Astrocyte (in vitro differentiated cells and primary cell): ENCODE data around the gene AMIGO1. TPM values are rescaled to one million over a fixed set of nuclear protein-coding genes. Genes with fewer than 3 reads are reported as not detected.

Source experiments
- DNase-seq: peaks from one replicate; pipeline ENCODE4 v3.0.0-alpha.2; 2010; ENCODE audit warnings: low read depth
- FAIRE-seq: peaks from 2 replicates; lab custom pipeline; 2011; peaks lifted over from hg19 to GRCh38; lab: Jason Lieb, UNC
- H2AFZ ChIP-seq: 2 replicates; pipeline ENCODE4 v1.6.0; 2012; ENCODE audit warnings: low read depth, low read length, inconsistent platforms
- H3K27ac ChIP-seq: 2 replicates; pipeline ENCODE4 v1.5.1; 2011; ENCODE audit warnings: low read depth, low read length, inconsistent platforms
- H3K27me3 ChIP-seq: 2 replicates; pipeline ENCODE4 v1.6.0; 2011; ENCODE audit warnings: low read length, inconsistent platforms; ENCODE audit not compliant: insufficient read depth
- H3K36me3 ChIP-seq: 2 replicates; pipeline ENCODE4 v1.5.1; 2011; ENCODE audit warnings: low read length, inconsistent platforms; ENCODE audit not compliant: insufficient read depth
- H3K4me1 ChIP-seq: 2 replicates; pipeline ENCODE4 v1.5.1; 2011; ENCODE audit warnings: low read length, inconsistent platforms; ENCODE audit not compliant: insufficient read depth
- H3K4me2 ChIP-seq: 2 replicates; pipeline ENCODE4 v1.6.0; 2012; ENCODE audit warnings: low read length, inconsistent platforms
- H3K4me3 ChIP-seq: 2 replicates; pipeline ENCODE4 v1.5.1; 2011; ENCODE audit warnings: low read depth, mild to moderate bottlenecking, low read length, inconsistent platforms; ENCODE audit not compliant: insufficient read depth
- H3K79me2 ChIP-seq: 2 replicates; pipeline ENCODE4 v1.6.0; 2012; ENCODE audit warnings: mild to moderate bottlenecking, low read length, inconsistent platforms; ENCODE audit not compliant: insufficient read depth
- H3K9ac ChIP-seq: 2 replicates; pipeline ENCODE4 v1.6.0; 2012; ENCODE audit warnings: mild to moderate bottlenecking, low read length, inconsistent platforms
- H3K9me3 ChIP-seq: 2 replicates; pipeline ENCODE4 v1.5.1; 2012; ENCODE audit warnings: low read depth, mild to moderate bottlenecking, low read length, inconsistent platforms; ENCODE audit not compliant: insufficient read depth
- H4K20me1 ChIP-seq: 2 replicates; pipeline ENCODE4 v1.6.0; 2012; ENCODE audit warnings: low read length, inconsistent platforms; ENCODE audit not compliant: insufficient read depth
- H3K27ac Mint-ChIP-seq: one replicate; pipeline ENCODE4 v1.8.0; 2021; ENCODE audit warnings: mild to moderate bottlenecking, mixed read lengths; ENCODE audit not compliant: unreplicated experiment
- H3K27me3 Mint-ChIP-seq: one replicate; pipeline ENCODE4 v1.8.0; 2021; ENCODE audit warnings: low read depth, mixed read lengths; ENCODE audit not compliant: unreplicated experiment
- H3K36me3 Mint-ChIP-seq: one replicate; pipeline ENCODE4 v1.8.0; 2021; ENCODE audit warnings: low read depth, mixed read lengths; ENCODE audit not compliant: unreplicated experiment
- H3K4me1 Mint-ChIP-seq: one replicate; pipeline ENCODE4 v1.8.0; 2021; ENCODE audit warnings: low read depth, mixed read lengths; ENCODE audit not compliant: unreplicated experiment
- H3K4me3 Mint-ChIP-seq: one replicate; pipeline ENCODE4 v1.8.0; 2021; ENCODE audit warnings: mild to moderate bottlenecking, moderate library complexity, mixed read lengths; ENCODE audit not compliant: unreplicated experiment
- H3K9me3 Mint-ChIP-seq: one replicate; pipeline ENCODE4 v1.8.0; 2021; ENCODE audit warnings: mild to moderate bottlenecking, mixed read lengths; ENCODE audit not compliant: unreplicated experiment
- EZH2 ChIP-seq: IDR thresholded peaks from 2 replicates; pipeline ENCODE4 v1.6.1; 2012; ENCODE audit warnings: mild to moderate bottlenecking, low read length, inconsistent platforms; ENCODE audit not compliant: insufficient read depth
- total RNA-seq: library from RNA; stranded (reverse); gene quantifications from 2 replicates; pipeline ENCODE4 v1.2.1, GENCODE V29; 2021
- TF ChIP-seq, protein P1 (sequence below): IDR thresholded peaks from 2 replicates; pipeline ENCODE4 v1.5.1; 2011; ENCODE audit warnings: low read depth, mild to moderate bottlenecking, inconsistent platforms, low read length, moderate library complexity; ENCODE audit not compliant: insufficient read depth

AMIGO1 gene
- total RNA-seq, 1 donor from 2014 or later: 1.8 TPM

- Mint-ChIP-seq H3K4me1 (peaks cover 59% of the 10 kb centered on the region), H3K9me3 (no peaks in the 10 kb centered on the region), H3K27ac (no peak overlapping the region), H3K27me3 (no peaks in the 10 kb centered on the region), H3K4me3 (no peak overlapping the region), H3K36me3 (peaks cover 9% of the 10 kb centered on the region)
- H3K27me3 ChIP-seq: no peaks in the 10 kb centered on the region
- DNase-seq (no peak), FAIRE-seq (no peak)
- H3K27ac ChIP-seq: no peak overlapping the region
- H3K4me3 ChIP-seq: no peak overlapping the region
- no peaks in the 10 kb centered on the region for H3K36me3 ChIP-seq
- H3K79me2 ChIP-seq: peaks cover 12% of the 10 kb centered on the region
- H4K20me1 ChIP-seq: peaks cover 35% of the 10 kb centered on the region
- peaks cover 14% of the 10 kb centered on the region for H3K4me1 ChIP-seq
- no peaks in the 10 kb centered on the region for H3K9me3 ChIP-seq
- no peak overlapping the region for H3K9ac ChIP-seq
- H3K4me2 ChIP-seq: no peak overlapping the region
- no peak overlapping the region for H2AFZ ChIP-seq
- TF ChIP-seq, protein P1, sequence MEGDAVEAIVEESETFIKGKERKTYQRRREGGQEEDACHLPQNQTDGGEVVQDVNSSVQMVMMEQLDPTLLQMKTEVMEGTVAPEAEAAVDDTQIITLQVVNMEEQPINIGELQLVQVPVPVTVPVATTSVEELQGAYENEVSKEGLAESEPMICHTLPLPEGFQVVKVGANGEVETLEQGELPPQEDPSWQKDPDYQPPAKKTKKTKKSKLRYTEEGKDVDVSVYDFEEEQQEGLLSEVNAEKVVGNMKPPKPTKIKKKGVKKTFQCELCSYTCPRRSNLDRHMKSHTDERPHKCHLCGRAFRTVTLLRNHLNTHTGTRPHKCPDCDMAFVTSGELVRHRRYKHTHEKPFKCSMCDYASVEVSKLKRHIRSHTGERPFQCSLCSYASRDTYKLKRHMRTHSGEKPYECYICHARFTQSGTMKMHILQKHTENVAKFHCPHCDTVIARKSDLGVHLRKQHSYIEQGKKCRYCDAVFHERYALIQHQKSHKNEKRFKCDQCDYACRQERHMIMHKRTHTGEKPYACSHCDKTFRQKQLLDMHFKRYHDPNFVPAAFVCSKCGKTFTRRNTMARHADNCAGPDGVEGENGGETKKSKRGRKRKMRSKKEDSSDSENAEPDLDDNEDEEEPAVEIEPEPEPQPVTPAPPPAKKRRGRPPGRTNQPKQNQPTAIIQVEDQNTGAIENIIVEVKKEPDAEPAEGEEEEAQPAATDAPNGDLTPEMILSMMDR: peak; percentile 49
- TF ChIP-seq EZH2: no peak
These were observed 11.2 kb downstream of the AMIGO1 start for GRCh38 chr1:109498161-109498801.

- Mint-ChIP-seq H3K4me3 (no peak overlapping the region), H3K27me3 (no peaks in the 10 kb centered on the region), H3K4me1 (peaks cover 58% of the 10 kb centered on the region), H3K36me3 (peaks cover 9% of the 10 kb centered on the region), H3K9me3 (no peaks in the 10 kb centered on the region), H3K27ac (no peak overlapping the region)
- Histone ChIP-seq H3K79me2 (peaks cover 12% of the 10 kb centered on the region), H2AFZ (no peak overlapping the region), H4K20me1 (peaks cover 35% of the 10 kb centered on the region), H3K9me3 (no peaks in the 10 kb centered on the region), H3K36me3 (no peaks in the 10 kb centered on the region), H3K9ac (no peak overlapping the region), H3K4me3 (no peak overlapping the region), H3K4me2 (no peak overlapping the region), H3K4me1 (peaks cover 14% of the 10 kb centered on the region), H3K27ac (no peak overlapping the region), H3K27me3 (no peaks in the 10 kb centered on the region)
- no peak for FAIRE-seq
- no peak for TF ChIP-seq EZH2
- TF ChIP-seq, protein P1: no peak
- no peak for DNase-seq
These were observed 11.9 kb downstream of the AMIGO1 start for GRCh38 chr1:109497449-109498160.

DNA sequence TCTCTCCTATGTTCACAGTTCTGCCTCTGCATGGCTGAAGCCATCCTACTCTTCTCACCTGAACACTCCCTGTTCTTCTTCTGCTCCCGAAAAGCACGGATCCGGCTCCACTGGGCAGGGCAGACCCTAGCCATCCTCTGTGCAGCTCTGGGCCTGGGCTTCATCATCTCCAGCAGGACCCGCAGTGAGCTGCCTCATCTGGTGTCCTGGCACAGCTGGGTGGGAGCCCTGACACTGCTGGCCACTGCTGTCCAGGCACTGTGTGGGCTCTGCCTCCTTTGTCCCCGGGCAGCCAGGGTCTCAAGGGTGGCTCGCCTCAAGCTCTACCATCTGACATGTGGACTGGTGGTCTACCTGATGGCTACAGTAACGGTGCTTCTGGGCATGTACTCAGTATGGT, 13.8 kb downstream of the AMIGO1 start:
- DNase-seq (no peak), FAIRE-seq (no peak)
- Mint-ChIP-seq H3K36me3 (peaks cover 9% of the 10 kb centered on the region), H3K9me3 (no peaks in the 10 kb centered on the region), H3K4me1 (peaks cover 40% of the 10 kb centered on the region), H3K27me3 (no peaks in the 10 kb centered on the region), H3K27ac (peak overlapping the region; percentile 58), H3K4me3 (peak overlapping the region; percentile 67)
- TF ChIP-seq, protein P1: no peak
- no peak for TF ChIP-seq EZH2
- Histone ChIP-seq H3K4me1 (peaks cover 14% of the 10 kb centered on the region), H3K27ac (no peak overlapping the region), H3K36me3 (no peaks in the 10 kb centered on the region), H4K20me1 (peaks cover 30% of the 10 kb centered on the region), H3K4me2 (no peak overlapping the region), H3K9ac (no peak overlapping the region), H3K4me3 (no peak overlapping the region), H3K9me3 (no peaks in the 10 kb centered on the region), H3K27me3 (no peaks in the 10 kb centered on the region), H2AFZ (no peak overlapping the region), H3K79me2 (peaks cover 12% of the 10 kb centered on the region)
